HG03175 (cell line): ENCODE data around the gene RILPL2.
"Not testable (repeated sequence)": the region's sequence is repeated elsewhere in the genome, so short reads cannot be mapped to it uniquely, and the experiment has no call there.

Experiments used
- ATAC-seq: cut with Tn5 transposase; IDR thresholded peaks from one replicate; pipeline ENCODE4 v1.9.1; 2021; ENCODE audit warnings: mild to moderate bottlenecking, moderate library complexity; ENCODE audit not compliant: unreplicated experiment

The RILPL2 gene

DNA sequence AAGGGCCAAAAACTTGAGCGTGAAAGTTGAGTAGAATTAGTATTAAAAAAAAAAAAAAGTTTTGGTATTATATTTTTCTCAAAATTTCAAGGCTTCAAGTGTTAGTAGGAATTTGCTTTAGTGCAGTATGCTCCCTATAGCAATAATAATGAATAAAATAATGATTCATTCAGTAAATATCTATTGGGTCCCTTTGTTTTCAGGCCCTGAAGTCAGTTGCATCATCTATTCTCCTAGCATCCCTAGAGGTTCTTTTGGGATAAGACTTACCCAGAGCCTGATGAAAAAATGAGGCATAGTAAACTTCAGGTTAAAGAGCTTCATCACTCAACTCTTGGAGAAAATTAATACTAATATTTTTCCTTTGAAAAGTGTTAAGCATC, 51.5 kb downstream of the RILPL2 start:
- ATAC-seq, result no peak

DNA sequence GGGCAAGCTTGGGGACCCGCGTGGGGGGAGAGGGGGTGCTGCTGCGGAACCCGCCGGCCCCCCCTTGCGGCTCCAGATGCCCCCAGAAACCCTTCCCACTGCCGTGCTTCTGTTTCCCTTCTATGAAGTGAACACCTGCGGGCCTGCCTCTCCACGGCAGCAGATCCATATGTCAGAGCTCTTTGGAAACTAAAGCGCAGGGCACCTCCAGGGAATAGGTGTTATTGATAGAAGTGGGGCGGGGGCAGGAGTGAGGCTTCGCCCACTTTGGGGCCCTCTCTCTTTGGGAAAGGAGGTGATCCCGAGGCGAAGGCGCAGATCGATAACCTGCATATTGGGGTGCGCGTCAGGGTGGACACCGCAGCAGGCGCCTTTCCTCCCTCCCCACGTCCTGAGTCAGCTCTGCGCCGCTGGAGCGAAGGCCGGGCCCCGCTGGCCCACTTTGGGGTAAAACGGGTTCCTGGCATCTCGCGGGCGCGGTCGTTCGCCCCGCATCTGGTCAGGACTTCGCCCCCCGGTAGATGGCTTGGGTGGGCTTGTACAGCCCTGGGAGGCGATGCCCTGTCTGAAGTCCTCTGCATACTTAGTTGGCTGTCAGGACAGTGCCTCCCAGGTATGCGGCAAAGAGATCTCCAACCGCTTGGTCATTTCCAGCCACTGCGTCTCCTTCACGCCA, 52.0 kb downstream of the RILPL2 start:
- ATAC-seq, result no peak

- ATAC-seq, result no peak
Measured at GRCh38 chr12:123382684-123383083, 53.8 kb downstream of the RILPL2 start.

DNA sequence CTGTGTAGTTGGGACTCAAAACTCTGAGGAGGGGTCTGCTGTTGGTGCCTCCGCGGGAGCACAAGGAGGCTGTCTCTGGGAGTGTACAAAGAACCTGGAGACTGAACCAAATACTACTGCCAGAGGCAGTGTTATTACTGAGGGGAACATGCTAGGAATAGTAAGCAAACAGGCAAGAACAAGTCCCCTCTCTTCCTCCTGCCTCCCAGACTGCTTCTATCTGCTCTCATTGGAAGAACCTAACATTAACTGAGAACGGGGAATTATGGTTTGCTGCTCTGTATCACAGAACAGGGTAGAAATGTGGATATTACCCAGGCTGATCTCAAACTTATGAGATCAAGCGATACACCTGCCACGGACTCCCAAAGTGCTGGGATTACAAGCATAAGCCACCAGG, 57.1 kb downstream of the RILPL2 start:
- ATAC-seq, result no peak

DNA sequence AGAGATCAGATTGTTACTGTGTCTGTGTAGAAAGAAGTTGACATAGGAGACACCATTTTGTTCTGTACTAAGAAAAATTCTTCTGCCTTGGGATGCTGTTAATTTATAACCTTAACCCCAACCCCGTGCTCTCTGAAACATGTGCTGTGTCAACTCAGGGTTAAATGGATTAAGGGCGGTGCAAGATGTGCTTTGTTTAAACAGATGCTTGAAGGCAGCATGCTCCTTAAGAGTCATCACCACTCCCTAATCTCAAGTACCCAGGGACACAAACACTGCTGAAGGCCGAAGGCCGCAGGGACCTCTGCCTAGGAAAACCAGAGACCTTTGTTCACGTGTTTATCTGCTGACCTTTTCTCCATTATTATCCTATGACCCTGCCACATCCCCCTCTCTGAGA, 64.1 kb downstream of the RILPL2 start:
- ATAC-seq, result not testable (repeated sequence)

GRCh38 chr12:123371667-123372368, 64.7 kb downstream of the RILPL2 start:
- not testable (repeated sequence) for ATAC-seq

DNA sequence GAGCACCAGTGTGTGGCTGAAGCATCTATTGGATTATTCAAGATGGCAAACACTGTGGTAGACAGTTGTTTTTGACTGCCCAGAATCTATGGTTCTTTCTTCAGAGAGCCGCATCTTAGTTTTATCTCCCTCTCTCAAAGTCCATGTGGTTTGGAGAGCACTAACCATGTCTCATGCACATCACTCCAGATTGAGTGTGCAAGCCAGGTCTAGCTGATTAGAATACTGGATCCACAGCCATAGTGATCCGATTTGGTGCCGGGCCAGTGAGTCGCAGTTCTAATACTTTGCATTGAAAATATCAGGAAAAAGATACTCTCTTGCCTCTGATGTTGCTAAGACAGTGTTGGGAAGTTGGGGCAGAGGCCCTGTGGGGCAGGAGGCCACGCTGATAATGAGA, 67.3 kb downstream of the RILPL2 start:
- ATAC-seq, result no peak

- ATAC-seq, result not testable (repeated sequence)
Measured at GRCh38 chr12:123368431-123368830, 68.1 kb downstream of the RILPL2 start.

GRCh38 chr12:123367511-123367910, 69.0 kb downstream of the RILPL2 start:
- no peak for ATAC-seq
